Measurements from ENCODE around the gene OR11A1.
"Not testable (repeated sequence)": the region's sequence is repeated elsewhere in the genome, so short reads cannot be mapped to it uniquely, and the experiment has no call there.

OR11A1 gene

GRCh38 chr6:29477923-29478450 lies 21.1 kb upstream of the OR11A1 start:
- DNase-seq, result no peak

DNA sequence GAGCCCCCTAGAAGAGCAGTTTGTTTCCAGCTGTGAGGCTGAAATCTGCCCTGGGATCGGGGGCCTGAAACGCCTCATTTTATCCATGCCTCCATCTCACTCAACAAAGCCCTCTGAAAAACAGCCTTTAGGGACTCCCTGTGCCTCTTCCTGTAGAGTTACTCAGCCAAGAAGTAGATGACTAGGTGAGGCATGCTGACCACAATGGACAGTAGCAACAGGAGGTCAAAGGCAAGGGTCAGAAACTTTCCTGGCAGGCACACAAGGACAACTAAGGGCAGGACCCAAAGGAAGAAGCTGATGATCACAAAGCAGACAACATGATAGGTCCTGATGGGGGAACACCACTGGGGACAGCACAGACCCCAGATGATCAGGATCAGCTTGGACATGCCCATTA lies 18.1 kb upstream of the OR11A1 start:
- no peak for DNase-seq

DNA sequence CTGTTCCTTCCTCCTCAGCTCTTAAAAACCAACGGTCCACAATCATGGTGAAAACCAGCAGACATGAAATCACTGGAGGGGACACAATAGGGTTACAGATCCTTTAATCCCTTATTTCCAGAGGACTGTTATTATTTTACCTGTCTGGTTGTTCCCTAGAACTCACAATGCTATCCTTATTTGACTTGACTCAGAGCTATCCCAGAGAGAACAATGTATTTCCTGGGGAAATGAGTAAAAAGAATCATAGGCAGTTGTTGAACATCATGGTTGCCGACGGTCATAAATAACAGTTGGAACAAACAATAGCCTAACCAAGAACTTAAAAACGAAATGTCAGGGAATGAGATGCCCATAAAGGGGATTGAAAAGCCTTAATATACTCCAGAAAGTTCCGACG lies 9.4 kb upstream of the OR11A1 start:
- no peak for DNase-seq

- DNase-seq, result no peak
Measured at GRCh38 chr6:29465801-29466200, 8.9 kb upstream of the OR11A1 start.

GRCh38 chr6:29465279-29465678 lies 8.4 kb upstream of the OR11A1 start:
- no peak for DNase-seq

GRCh38 chr6:29462022-29462421 lies 5.2 kb upstream of the OR11A1 start:
- DNase-seq, result no peak

DNA sequence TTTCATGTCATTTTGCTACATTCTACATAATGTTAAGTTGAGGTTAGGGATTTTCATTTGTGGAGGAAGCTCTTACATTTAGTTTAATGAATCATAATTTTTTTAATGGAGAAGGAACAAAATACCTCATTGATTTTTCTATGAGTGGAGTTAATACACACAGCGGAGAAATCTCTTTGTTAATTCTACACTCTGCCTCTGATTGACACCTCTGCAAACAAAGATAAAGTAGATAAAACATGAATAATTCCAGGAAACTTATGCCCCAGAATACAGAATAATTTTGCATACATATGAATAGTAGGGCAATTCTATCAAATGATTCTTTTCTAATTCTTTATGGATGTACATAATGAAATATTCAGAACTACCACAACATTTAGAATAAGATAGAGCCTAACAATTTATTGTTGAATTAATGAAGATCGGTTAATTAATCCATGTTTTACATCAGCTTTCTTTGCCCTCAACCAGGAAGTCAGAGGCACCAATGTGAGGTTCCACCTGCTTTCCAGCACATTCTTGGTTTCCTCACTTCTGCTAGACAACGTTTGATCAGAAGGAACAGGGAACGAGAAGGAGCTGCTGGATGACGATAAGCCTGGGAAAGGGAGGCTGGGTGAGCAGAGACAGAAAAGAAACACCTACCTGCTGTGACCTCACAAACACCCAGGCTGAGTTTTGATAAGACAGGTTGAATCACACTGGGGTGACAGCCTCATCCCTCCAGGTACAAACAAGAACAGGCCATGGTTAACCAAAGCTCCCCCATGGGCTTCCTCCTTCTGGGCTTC lies 4.3 kb upstream of the OR11A1 start:
- DNase-seq, result no peak

GRCh38 chr6:29451471-29452193 lies 5.2 kb downstream of the OR11A1 start:
- no peak for DNase-seq

- no peak for DNase-seq
Measured at GRCh38 chr6:29447670-29448069, 9.2 kb downstream of the OR11A1 start.

DNA sequence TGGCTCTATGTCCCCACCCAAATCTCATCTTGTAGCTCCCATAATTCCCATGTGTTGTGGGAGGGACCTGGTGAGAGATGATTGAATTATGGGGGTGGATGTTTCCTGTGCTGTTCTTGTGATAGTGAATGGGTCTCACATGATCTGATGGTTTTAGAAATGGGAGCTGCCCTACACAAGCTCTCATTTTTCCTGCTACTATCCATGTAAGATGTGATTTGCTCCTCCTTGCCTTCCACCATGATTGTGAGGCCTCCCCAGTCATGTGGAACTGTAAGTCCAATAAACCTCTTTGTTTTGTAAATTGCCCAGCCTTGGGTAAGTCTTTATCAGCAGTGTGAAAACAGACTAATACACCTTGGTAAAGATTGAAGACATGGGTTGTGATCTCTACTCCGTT lies 12.8 kb downstream of the OR11A1 start:
- DNase-seq, result not testable (repeated sequence)

DNA sequence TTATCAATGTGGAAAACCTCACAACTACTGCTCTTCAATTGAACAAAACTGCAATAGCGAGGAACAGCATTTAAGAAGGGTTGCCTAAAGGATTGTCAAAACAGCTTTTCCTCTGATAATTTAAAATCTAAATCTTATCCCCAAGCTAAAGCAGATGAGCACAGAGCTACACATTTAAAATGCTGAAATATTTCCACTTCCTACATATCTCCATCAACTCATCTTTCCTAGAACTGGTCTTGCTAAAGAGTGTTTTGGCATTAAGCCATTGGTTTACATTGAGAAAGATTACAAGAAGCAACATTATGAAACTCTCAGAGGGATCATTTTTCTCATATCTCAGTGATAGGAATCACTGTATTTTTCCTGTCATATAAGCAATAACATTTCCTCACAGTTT lies 14.2 kb downstream of the OR11A1 start:
- no peak for DNase-seq

DNA sequence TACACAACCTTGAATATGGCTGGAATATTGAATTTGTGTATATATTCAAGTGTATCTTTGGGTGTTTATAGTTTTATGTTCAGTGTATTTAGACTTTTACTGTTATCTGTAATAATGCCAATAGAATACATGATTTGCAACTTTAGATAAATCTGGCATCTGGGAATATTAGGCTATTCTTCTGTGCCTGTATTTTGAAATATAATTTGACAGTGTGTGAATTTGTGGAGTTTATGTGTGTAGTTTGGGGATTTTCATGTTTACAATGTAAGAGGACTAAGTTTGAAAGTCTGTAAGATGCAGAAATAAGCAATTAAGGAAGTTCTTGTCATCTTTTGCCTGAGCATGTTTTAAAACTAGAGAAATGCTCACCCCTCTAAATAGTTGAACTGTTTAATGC lies 17.9 kb downstream of the OR11A1 start, which contains the start of gene OR10C1:
Gene OR10C1, plus strand, starts transcription at position 301 of the 400 bp plus-strand sequence. CDS start 710 bp downstream, outside the sequence.
- no peak for DNase-seq

- DNase-seq, result not testable (repeated sequence)
Measured at GRCh38 chr6:29436730-29437129, 20.1 kb downstream of the OR11A1 start.

- no peak for DNase-seq
Measured at GRCh38 chr6:29426654-29427053, 30.2 kb downstream of the OR11A1 start.

- no peak for DNase-seq
Measured at GRCh38 chr6:29425075-29425474, 31.8 kb downstream of the OR11A1 start.

DNA sequence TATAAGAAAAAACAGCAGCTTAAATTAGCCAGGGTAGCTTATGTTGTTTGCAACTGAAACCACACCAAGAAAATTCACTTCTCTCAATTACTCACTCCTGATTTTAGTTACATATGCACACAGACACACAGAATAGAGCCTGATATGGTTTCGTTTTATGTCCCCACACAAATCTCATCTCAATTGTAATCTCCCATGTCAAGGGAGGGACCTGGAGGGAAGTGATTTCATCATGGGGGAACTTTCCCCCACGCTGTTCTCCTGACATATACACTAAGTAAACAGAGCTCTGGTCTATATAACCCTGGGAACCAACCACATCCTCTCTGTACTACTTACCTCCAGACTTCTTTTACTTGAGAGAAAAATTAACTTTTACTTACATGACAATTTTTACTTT lies 32.3 kb downstream of the OR11A1 start:
- DNase-seq, result no peak

- DNase-seq, result no peak
Measured at GRCh38 chr6:29424168-29424567, 32.7 kb downstream of the OR11A1 start.

GRCh38 chr6:29419516-29419915 lies 37.4 kb downstream of the OR11A1 start:
- DNase-seq, result no peak

- peak in 1 of 3 experiments; percentile 1 for DNase-seq
Measured at GRCh38 chr6:29414588-29414987, 42.3 kb downstream of the OR11A1 start, which contains the start of gene OR12D1. OR12D1 (plus strand) TSS chr6:29414928.

DNA sequence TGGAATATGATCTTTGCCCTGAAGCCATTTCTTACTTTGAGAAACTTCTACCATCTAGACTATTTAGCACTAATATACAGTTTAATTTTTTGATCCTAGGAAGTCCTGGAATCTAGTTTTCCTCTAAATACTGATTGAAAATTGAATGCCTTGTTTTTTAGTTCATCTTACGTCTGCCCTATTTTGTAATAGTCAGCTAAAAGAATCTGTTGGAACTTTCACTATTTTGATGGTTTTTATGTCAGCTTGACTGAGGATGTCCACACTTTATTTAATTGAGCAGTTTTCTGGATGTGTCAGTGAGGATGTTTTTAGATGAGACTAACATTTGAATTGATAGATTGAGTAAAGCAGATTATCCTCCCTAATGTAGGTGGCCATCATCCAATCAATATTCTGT lies 53.1 kb downstream of the OR11A1 start:
- DNase-seq, result no peak

GRCh38 chr6:29399525-29399924 lies 57.3 kb downstream of the OR11A1 start:
- DNase-seq, result no peak

DNA sequence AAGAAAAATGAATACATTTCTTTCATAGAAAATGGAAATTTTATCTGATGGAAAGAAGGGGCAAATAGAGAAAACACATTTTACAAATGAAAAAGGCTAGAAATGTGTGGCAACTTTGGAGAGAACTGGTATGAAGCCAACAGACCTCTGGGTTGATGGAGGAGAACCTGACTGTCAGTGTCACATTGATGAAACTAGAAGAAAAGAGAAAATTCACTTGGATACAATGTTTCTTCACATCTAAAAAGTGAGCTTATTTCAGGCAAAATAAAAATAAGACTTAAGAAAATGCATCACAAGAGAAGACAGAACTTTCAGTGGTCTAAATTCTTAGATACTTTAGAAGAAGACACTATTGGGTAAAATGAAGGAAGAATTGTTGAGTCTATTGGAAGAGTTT lies 61.5 kb downstream of the OR11A1 start, which contains the start of gene OR12D2:
Gene OR12D2, plus strand, starts transcription at position 301 of the 400 bp plus-strand sequence. CDS start 1,069 bp downstream, outside the sequence.
- no peak for DNase-seq

DNA sequence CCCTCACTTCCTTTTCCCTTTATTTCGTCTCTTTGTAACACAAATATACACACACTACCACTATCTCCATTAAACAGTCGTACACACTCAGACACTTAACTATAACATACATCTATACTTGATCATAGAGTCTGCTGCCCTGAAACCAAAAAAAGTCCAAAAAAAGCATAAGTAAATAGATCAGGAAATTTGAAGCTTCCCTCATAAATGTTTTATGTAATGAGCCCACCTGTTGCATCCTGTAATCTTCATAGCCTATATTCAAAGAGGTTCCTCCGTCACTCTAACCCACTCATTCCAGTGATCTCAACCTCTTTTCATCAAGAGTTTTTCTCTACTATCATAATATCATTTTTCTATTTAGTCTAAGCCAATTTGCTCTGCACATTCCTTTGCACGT lies 68.3 kb downstream of the OR11A1 start:
- DNase-seq, result no peak

DNA sequence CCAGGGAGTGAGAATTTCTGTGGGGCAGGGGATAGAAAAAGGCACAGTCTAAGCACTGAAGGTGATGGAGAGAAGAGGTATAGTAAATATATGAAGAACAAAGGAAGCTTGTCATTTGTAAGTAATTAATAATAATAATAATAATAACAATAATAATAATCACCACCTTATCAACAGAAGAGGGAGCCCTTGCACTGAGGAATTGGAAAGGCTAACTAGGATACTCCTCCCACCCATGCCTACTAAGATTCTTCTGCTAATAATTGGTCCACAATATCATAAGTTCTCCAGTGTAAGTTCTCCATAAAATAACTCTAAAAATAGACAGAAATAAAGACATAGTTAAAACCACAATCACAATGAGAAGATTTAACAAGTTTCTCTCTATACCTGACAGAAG lies 80.9 kb downstream of the OR11A1 start:
- DNase-seq, result no peak
